ENCODE results near the gene A2M.
"Not testable (repeated sequence)": the region's sequence is repeated elsewhere in the genome, so short reads cannot be mapped to it uniquely, and the experiment has no call there.

The A2M gene

DNA sequence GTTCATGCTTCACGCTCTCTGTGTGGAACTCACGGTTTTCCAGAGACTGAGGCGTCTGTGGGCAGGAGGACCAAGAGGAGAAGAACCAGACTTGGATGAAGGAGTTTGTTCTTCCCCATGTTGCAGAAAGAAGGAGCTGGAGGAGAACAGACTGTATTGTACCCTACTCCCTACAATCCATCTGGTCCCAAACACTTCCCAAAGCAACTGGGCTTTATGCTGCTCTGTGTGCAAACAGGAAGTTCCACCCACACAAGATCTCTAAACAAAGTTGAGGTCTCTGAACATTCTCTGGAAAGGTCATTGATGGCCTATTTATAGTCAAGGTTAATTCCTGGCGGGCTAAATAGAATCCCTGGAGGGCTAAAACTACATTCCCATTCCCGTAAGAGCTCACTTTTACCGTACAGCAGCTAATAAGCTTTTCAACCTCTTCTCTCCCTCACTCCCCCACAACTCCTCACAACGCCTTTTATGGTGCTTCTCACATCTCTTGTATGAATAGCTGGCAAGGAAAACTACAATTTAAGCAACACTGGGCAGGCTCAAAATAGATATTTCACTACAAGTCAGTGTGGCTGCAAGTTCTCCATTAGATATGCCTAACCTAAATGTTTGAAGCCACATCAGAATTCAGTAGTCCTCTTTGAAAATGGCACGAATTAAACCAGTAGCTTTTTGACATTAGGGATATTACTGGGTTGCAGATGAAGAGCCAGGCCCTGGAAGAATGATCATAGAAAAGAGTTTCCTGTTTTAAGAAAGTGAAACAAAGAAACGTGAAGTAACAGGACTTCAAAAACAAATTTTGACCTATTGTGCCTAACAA, at the start of gene A2M:
TSS of gene A2M (minus strand) at position 189 of the 829 bp plus-strand sequence. CDS start at position 119, 70 bp downstream.
- no peak for DNase-seq

- DNase-seq, result no peak
Observed at GRCh38 chr12:9163392-9163791, 47.7 kb upstream of the A2M start.

DNA sequence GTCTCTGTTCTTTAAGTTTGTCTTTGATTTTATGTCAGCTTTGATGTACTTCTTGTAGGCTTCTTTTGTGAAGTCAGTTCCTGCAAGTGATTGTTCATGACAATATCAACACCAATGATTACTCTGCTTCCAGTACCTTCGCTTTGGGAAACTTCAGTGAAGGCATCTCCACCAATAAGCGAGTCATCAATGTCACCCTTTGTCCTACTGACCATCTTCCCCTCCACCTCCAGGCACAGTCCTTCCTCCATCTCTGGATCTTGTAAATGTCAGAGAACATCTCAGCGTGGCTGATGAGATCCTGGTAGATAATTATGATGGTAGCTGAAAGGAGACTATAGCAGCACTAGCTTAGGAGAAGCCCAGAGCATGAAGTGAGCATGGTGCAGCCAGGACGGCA, 40.4 kb upstream of the A2M start:
- no peak for DNase-seq

GRCh38 chr12:9149372-9149771, 33.7 kb upstream of the A2M start:
- no peak for DNase-seq

- no peak for DNase-seq
Observed at GRCh38 chr12:9148926-9149325, 33.2 kb upstream of the A2M start.

DNA sequence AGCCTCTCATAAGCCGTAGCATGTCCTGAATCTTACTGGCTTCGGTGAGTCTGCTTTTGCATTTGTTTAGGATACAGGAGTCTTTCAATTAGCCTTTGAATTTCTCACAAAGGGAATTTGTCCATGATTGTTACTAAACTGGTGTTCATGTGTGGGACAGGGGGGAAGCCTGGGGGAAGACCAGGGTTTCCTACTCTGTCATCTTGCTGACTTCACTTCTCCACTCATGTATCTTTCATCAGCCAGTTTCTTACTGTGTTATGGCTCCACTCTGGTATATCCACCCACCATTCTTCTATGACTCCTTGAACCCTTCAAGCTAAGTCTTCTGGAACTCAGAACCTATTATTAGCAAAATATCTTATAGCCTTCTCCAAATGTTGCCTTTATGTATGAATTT, 31.7 kb upstream of the A2M start:
- no peak for DNase-seq

DNA sequence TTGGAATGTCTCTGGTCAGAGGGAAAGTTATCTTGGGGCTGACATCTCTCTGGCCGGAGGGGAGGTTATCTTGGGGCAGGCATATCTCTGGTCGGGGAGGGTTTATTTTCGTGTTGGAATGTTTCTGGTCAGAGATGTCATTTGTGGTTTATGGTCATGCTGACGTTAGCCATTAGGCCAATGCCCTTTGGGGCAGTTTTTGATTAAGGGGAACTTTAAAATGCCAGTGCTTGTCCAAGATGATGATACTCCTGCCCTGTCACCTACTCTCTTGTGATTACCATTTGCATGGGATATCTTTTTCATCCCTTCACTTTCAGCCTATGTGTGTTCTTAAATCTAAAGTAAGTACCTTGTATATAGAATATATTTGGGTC, 29.0 kb upstream of the A2M start:
- no peak for DNase-seq

DNA sequence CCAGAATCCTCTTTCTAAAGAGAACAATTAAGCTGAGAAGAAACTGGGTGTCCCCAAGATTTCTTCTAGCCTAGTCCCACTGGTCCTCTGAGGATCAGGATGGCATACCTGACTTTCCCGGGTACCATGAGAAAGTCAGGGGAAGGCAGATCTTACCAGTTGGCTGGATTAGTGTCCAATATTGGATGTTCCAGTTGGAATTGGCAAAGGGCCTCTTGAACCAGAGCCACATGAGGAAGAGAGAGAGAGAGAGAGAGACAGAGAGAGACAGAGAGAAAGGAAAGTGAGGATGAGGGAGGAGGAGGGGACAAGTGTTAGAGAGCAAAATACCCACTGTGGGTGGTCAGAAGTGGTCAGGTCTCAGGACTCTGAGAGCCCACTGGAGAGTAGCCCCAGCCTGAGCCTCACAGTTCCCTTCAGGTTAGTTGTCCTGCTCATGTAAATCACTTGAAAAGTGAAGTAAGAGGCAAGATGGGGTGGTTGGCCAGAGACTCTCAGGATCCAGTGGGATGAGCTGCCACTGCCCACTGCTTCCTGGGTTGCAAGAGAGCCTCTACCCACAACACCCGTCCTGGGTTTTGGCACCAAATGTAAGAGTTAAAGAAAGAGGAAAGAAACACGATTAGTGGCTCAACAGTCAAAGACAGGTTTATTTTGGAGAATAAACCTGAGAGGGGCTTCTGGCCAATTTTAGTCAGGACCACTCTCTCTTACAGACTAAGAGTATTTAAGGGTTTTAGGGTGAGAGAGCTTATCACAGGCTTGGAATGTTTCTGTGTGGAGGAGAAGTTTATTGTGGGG, 28.4 kb upstream of the A2M start:
- no peak for DNase-seq

DNA sequence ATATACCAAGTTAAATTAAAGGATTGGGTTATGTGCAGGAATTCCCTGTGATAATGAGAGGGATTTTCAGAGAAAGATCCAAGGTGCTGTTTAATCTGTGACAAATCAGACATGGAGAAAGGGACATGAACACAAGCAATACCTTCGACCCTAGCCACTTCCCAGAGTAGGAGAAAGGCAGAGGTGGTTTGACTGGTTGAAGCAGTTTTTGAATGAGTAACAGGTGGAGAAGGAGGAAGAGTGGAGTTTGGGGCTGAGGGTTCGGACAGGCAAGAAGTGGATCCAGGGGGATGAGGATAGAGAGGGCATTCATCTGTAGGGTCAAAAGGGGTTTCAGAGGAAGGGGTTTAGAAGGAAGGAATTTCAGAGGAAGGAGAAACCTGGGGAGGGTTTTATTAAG, 27.4 kb upstream of the A2M start:
- DNase-seq, result no peak

DNA sequence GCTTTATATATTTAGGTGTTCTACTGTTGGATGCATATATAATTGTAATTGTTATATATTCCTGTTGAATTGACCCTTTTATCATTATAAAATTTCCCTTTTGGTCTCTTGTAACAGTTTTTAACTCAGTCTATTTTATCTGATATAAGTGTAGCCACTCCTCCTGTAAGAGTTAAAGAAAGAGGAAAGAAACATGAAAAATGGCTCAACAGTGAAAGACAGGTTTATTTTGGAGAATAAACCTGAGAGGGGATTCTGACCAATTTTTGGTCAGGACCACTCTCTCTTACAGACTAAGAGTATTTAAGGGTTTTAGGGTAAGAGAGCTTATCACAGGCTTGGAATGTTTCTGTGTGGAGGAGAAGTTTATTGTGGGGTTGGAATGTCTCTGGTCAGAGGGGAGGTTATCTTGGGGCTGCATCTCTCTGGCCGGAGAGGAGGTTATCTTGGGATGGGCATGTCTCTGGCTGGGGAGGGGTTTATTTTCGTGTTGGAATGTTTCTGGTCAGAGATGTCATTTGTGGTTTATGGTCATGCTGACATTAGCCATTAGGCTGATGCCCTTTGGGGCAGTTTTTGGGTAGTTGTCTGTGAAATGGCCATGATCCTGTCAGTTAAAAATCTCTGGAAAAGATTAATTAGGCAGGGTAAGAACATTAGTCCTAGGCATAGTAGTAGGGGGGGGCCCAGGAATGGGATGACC, 24.0 kb upstream of the A2M start:
- DNase-seq, result not testable (repeated sequence)

GRCh38 chr12:9135903-9136310, 20.2 kb upstream of the A2M start:
- DNase-seq, result no peak

DNA sequence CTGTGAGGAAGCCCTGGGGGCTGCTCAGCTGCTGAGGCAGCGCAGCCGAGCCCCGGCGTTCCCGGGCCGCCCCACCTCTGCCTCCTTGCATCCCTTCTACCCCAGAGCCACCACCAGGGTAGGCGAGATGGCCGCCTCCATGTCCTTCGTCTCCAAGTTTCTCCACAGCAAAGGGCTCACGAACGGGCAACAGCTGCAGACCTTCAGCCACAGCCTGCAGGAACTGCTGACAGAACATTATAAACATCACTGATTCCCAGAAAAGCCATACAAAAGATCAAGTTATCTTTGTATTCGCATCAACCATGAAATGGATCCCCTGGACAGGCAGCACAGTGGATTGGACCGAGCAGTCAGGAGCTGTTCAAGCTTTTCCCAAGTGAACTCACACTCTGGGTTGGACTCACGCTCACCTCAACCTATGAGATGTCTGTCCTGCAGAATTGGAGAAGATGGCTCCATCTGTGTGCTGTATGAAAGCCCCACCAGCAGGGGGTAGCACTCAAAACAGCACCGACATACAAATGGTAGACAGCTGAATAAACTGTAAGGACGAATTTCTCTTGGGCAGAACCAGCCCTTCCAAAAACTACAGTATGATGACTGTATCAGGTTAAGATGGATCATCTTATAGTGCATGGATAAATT, 19.4 kb upstream of the A2M start:
- no peak for DNase-seq

- no peak for DNase-seq
Observed at GRCh38 chr12:9133216-9133916, 17.6 kb upstream of the A2M start.

DNA sequence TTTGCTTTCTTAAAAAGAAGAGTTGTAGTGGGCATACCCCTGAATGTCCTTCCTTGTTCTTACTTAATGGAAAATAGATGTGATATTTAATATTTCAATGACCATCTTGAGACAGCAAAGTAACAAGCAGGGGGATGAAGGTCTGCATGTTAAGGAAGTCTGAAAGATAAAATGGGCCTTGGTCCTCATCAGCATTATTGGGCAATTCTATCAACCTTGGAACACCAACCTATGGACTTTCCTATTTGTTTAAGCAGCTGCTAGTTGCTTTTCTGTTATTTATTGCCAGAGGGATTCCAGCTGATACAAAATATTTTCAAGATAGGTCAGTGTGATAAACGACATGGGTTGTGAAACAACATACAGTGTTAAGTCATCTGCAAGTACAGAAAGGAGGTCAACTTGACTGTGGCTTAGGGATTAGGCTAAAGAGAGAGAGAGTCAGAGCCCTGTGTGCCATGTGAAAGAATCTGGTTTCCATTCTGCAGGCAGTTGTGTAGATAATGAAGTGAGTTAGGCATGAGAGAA, 16.4 kb upstream of the A2M start:
- DNase-seq, result no peak

GRCh38 chr12:9130244-9130643, 14.5 kb upstream of the A2M start:
- no peak for DNase-seq

- no peak for DNase-seq
Observed at GRCh38 chr12:9127936-9128663, 12.4 kb upstream of the A2M start.

DNA sequence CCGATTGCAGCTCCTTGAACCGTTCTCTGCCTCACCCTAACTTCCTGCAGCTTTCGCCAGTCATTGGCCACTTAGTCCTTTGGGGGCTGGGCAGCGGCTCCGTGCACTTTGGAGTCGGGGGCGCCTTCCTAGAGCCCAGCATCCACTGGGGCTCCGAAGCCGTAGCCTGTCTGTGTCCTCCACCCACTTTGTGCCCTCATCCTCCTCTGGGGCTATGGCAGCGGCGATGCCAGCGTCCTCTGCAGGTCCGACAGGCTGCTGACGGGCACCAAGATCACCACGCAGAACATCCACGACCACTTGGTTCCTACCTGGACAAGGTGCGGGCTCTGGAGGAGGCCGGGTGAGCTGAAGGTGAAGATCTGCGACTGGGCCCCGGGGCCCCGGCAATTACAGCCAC, 11.8 kb upstream of the A2M start:
- DNase-seq, result no peak

DNA sequence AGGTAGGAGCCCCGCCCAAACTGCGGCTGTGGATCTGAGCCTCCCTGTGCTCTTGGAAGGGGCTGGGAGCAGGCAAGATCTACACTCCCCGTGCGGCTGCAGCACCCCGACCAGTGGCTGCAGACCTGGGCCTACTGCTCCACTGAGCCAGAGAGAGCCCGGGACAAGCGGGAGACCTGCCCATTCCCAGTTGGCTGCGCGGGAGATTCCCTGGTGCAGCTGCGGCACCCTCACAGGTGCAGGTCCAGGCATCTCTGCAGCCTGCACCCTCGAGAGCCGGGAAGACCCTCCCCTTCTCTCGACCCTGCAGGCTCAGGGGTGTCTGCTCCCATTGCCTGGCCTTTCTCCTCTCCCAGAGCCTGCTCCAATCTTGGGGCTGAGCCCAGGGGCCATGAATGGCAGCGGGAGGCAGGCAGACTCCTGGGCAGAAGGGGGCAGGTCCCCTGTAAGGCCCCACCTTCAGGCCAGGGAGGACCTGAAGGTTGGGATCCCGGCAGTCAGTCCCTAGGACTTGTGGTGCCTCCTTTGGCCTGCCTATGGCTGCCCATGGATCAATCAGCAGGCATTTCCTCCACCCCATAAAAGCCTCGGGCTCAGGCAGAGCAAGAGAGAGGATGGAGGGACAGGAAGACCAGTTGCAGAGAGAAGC, 8.8 kb upstream of the A2M start:
- DNase-seq, result no peak

GRCh38 chr12:9123781-9124382, 8.2 kb upstream of the A2M start:
- DNase-seq, result no peak

- DNase-seq, result no peak
Observed at GRCh38 chr12:9122091-9122609, 6.4 kb upstream of the A2M start.
